IMR-90 (cell line): ENCODE data around the gene CLPSL2. TPM values are rescaled to one million over a fixed set of nuclear protein-coding genes. Genes with fewer than 3 reads are reported as not detected.

Experiments used
- ATAC-seq: fragments of 200-7000 bp; cut with Tn5 transposase; 2 replicates; pipeline ENCODE4 v1.9.1; 2020; ENCODE audit warnings: low read depth, mild to moderate bottlenecking, moderate library complexity
- BruUV-seq: library from RNA; stranded (reverse); fragments of 400-500 nt; replicated peaks from 2 replicates; lab custom pipeline; 2021; lab: Mats Ljungman, UMichigan
- CTCF ChIA-PET: fragments of 300-600 bp; formaldehyde crosslinking; extraction: SDS; loops from one replicate; lab custom pipeline; 2021; ENCODE audit warnings: antibody characterized with exemption; lab: Yijun Ruan, JAX
- POLR2A ChIA-PET: fragments of 300-600 bp; sonication (Branson Sonifier 250); formaldehyde crosslinking; loops from one replicate; lab custom pipeline; 2022; ENCODE audit warnings: antibody characterized with exemption; ENCODE audit not compliant: unreplicated experiment; lab: Charles Lee
- DNase-seq: peaks from one replicate; pipeline ENCODE4 v3.0.0; 2013
- H2AFZ ChIP-seq: replicated peaks from 2 replicates; pipeline ENCODE3; 2013; ENCODE audit warnings: low read length, mild to moderate bottlenecking; ENCODE audit not compliant: poor library complexity
- H2AK5ac ChIP-seq: 2 replicates; pipeline ENCODE4 v1.6.1; 2013; ENCODE audit warnings: low read depth, low read length, inconsistent platforms
- H2AK9ac ChIP-seq: replicated peaks from 2 replicates; pipeline ENCODE3; 2013; ENCODE audit warnings: mild to moderate bottlenecking, low read depth, low read length, moderate library complexity; ENCODE audit not compliant: poor library complexity
- H2BK120ac ChIP-seq: 2 replicates; pipeline ENCODE4 v1.6.1; 2013; ENCODE audit warnings: low read depth, low read length, inconsistent platforms
- H2BK15ac ChIP-seq: 3 replicates; pipeline ENCODE4 v1.6.1; 2013; ENCODE audit warnings: low read depth, low read length, inconsistent platforms
- H2BK20ac ChIP-seq: 2 replicates; pipeline ENCODE4 v1.6.1; 2013; ENCODE audit warnings: low read depth, mild to moderate bottlenecking, inconsistent platforms, low read length, moderate library complexity
- H2BK5ac ChIP-seq: 2 replicates; pipeline ENCODE4 v1.6.1; 2013; ENCODE audit warnings: mild to moderate bottlenecking, low read depth, low read length, inconsistent platforms; ENCODE audit not compliant: poor library complexity, severe bottlenecking
- H3K14ac ChIP-seq: replicated peaks from 2 replicates; pipeline ENCODE4 v1.6.1; 2013; ENCODE audit warnings: low read depth, low read length, inconsistent platforms
- H3K18ac ChIP-seq: 2 replicates; pipeline ENCODE4 v1.6.1; 2013; ENCODE audit warnings: low read depth, low read length, control low read depth
- H3K23ac ChIP-seq: 2 replicates; pipeline ENCODE4 v1.6.1; 2013; ENCODE audit warnings: low read depth, low read length, inconsistent platforms
- H3K27ac ChIP-seq: 2 replicates; pipeline ENCODE4 v1.5.1; 2013; ENCODE audit warnings: mild to moderate bottlenecking, control low read depth, low read length; ENCODE audit not compliant: insufficient read depth
- H3K27me3 ChIP-seq: 2 replicates; pipeline ENCODE4 v1.6.1; 2013; ENCODE audit warnings: low read length; ENCODE audit not compliant: control insufficient read depth, insufficient read depth
- H3K36me3 ChIP-seq: 2 replicates; pipeline ENCODE4 v1.6.1; 2013; ENCODE audit warnings: low read length, mixed read lengths; ENCODE audit not compliant: control insufficient read depth, insufficient read depth
- H3K4ac ChIP-seq: 2 replicates; pipeline ENCODE4 v1.6.1; 2013; ENCODE audit warnings: low read depth, low read length, inconsistent platforms
- H3K4me1 ChIP-seq: 2 replicates; pipeline ENCODE4 v1.6.1; 2013; ENCODE audit warnings: low read length, mixed read lengths; ENCODE audit not compliant: control insufficient read depth, insufficient read depth
- H3K4me2 ChIP-seq: 2 replicates; pipeline ENCODE4 v1.6.1; 2013; ENCODE audit warnings: low read depth, mild to moderate bottlenecking, control low read depth, low read length, moderate library complexity
- H3K4me3 ChIP-seq: 2 replicates; pipeline ENCODE4 v1.5.1; 2013; ENCODE audit warnings: low read depth, mild to moderate bottlenecking, control low read depth, low read length, moderate library complexity; ENCODE audit not compliant: insufficient read depth
- H3K56ac ChIP-seq: 2 replicates; pipeline ENCODE4 v1.6.1; 2013; ENCODE audit warnings: low read length, inconsistent platforms; ENCODE audit not compliant: insufficient read depth; ENCODE audit errors: extremely low read depth
- H3K79me1 ChIP-seq, 2 experiments: 2 replicates each; pipeline ENCODE4 v1.6.1; 2013; ENCODE audit warnings: low read length in 2 of 2, inconsistent platforms in 1 of 2, low read depth in 1 of 2
- H3K9ac ChIP-seq: 2 replicates; pipeline ENCODE4 v1.6.1; 2013; ENCODE audit warnings: low read depth, low read length, control low read depth
- H3K9me1 ChIP-seq: 2 replicates; pipeline ENCODE4 v1.6.1; 2013; ENCODE audit warnings: low read length, inconsistent platforms; ENCODE audit not compliant: insufficient read depth
- H3K9me3 ChIP-seq: 2 replicates; pipeline ENCODE4 v1.6.1; 2013; ENCODE audit warnings: low read length; ENCODE audit not compliant: control insufficient read depth, insufficient read depth
- H4K20me1 ChIP-seq: 2 replicates; pipeline ENCODE4 v1.6.1; 2013; ENCODE audit warnings: low read length, inconsistent platforms; ENCODE audit not compliant: insufficient read depth
- H4K5ac ChIP-seq: 2 replicates; pipeline ENCODE4 v1.6.1; 2013; ENCODE audit warnings: mild to moderate bottlenecking, low read depth, low read length, control low read depth
- H4K8ac ChIP-seq, 2 experiments: 2 replicates each; pipeline ENCODE4 v1.6.1; 2013; ENCODE audit warnings: low read depth in 2 of 2, low read length in 2 of 2, control low read depth in 1 of 2, inconsistent platforms in 1 of 2
- H4K91ac ChIP-seq: 2 replicates; pipeline ENCODE4 v1.6.1; 2013; ENCODE audit warnings: low read depth, low read length, inconsistent platforms; ENCODE audit not compliant: insufficient read depth
- FOS ChIP-seq: fragments of 150-350 bp; IDR thresholded peaks from 2 replicates; pipeline ENCODE4 v1.6.1; 2016; ENCODE audit warnings: low read depth, low read length
- RCOR1 ChIP-seq: IDR thresholded peaks from 2 replicates; pipeline ENCODE4 v1.6.1; 2012; ENCODE audit warnings: mild to moderate bottlenecking, low read length, improper control_type of control experiment; ENCODE audit not compliant: insufficient replicate concordance
- dilution Hi-C: fragments of 300-500 bp; cut with HindIII; formaldehyde crosslinking; loops from one replicate; pipeline ENCODE4 v1.14.3; 2018; ENCODE audit warnings: low sequenced_read_pairs; ENCODE audit not compliant: unreplicated experiment
- in situ Hi-C: fragments of 300-500 bp; cut with MboI; formaldehyde crosslinking; loops from 3 replicates; pipeline ENCODE4 v1.14.3; 2019; ENCODE audit warnings: low sequenced_read_pairs, inconsistent platforms, mixed read lengths
- intact Hi-C: fragments of 100-400 bp; cut with micrococcal nuclease; formaldehyde crosslinking; loops from 2 replicates; pipeline ENCODE4 v1.10.0; 2022
- polyA plus RNA-seq, 3 experiments: library from polyadenylated mRNA; depleted of rRNA; stranded (reverse); fragments of >200 nt; gene quantifications; 2 replicates each; pipeline ENCODE4 v1.2.3, GENCODE V29; 2012; ENCODE audit warnings: low replicate concordance in 1 of 3
- total RNA-seq: library from RNA; depleted of rRNA; stranded (reverse); fragments of >200 nt; gene quantifications from 2 replicates; pipeline ENCODE4 v1.2.3, GENCODE V29; 2012

Gene CLPSL2
- total and polyA plus RNA-seq, 2 of the 4 experiments (the other 2 are of a cell fraction): not detected

DNA sequence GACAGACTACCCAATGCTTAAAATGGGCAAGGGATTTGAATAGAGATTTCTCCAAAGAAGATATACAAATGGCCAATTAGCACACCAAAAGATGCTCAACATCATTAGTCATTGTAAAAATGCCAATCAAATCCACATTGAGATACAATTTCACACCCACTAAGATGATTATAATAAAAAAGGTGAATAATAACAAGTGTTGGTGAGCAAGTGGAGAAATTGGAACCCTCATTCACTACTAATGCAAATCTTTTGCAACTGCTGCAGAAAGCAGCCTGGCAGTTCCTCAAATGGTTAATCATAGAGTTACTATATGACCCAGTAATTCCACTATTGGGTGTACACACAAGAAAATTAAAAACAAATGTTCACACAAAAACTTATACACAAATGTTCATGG is 41.1 kb downstream of the CLPSL2 start:
- ATAC-seq (no peak), DNase-seq (no peak)
- Histone ChIP-seq H3K4me3 (no peak overlapping the region), H3K14ac (no peak overlapping the region), H3K23ac (no peak overlapping the region), H2AK9ac (no peak overlapping the region), H3K9me3 (peaks cover 3% of the 10 kb centered on the region), H3K27ac (no peak overlapping the region), H2BK120ac (no peak overlapping the region), H4K8ac (no peak overlapping the region), H2BK20ac (no peak overlapping the region), H4K5ac (no peak overlapping the region), H3K4ac (no peak overlapping the region), H3K27me3 (0 out of 2 replicates have a peak, but pooled peaks cover 1% of the 10 kb centered on the region), H3K18ac (no peak overlapping the region), H3K9me1 (no peaks in the 10 kb centered on the region), H4K91ac (no peak overlapping the region), H3K9ac (no peak overlapping the region), H3K56ac (no peak overlapping the region), H3K4me1 (no peaks in the 10 kb centered on the region), H2BK5ac (no peak overlapping the region), H2AFZ (no peak overlapping the region), H3K36me3 (no peaks in the 10 kb centered on the region), H2AK5ac (no peak overlapping the region), H4K20me1 (no peaks in the 10 kb centered on the region), H2BK15ac (no peak overlapping the region), H3K79me1 (no peaks in the 10 kb centered on the region), H3K4me2 (no peak overlapping the region)
- TF ChIP-seq RCOR1 (no peak), FOS (no peak)
- dilution Hi-C loops: no loop called here
- ChIA-PET POLR2A (interaction anchor here (0.6 kb wide), 1 partner anchor 48 kb away, joined by 4 read pairs; no protein-coding TSS in a partner anchor), CTCF (no interaction called here)
- intact Hi-C loops: no loop called here
- no TSS peak for BruUV-seq
- in situ Hi-C loops: no loop called here
